BJ (cell line): ENCODE results near the gene MPIG6B. TPM values are rescaled to one million over a fixed set of nuclear protein-coding genes. Genes with fewer than 3 reads are reported as not detected.

Experiments used
- CTCF ChIA-PET: fragments of 350-600 bp; formaldehyde crosslinking; extraction: SDS; loops from one replicate; lab custom pipeline; 2021; ENCODE audit warnings: antibody characterized with exemption, inconsistent platforms; lab: Yijun Ruan, JAX
- POLR2A ChIA-PET: fragments of 300-600 bp; sonication (Branson Sonifier 250); formaldehyde crosslinking; extraction: SDS; loops from one replicate; lab custom pipeline; 2021; ENCODE audit warnings: antibody characterized with exemption; lab: Charles Lee
- DNase-seq: peaks from one replicate; pipeline ENCODE4 v3.0.0-alpha.2; 2011; ENCODE audit warnings: low read depth
- H3K27me3 ChIP-seq: 2 replicates; pipeline ENCODE4 v1.6.0; 2011; ENCODE audit warnings: low read length; ENCODE audit not compliant: control insufficient read depth, insufficient read depth
- H3K36me3 ChIP-seq: 2 replicates; pipeline ENCODE4 v1.5.1; 2011; ENCODE audit warnings: low read length; ENCODE audit not compliant: control insufficient read depth, insufficient read depth
- H3K4me3 ChIP-seq: 2 replicates; pipeline ENCODE4 v1.5.1; 2011; ENCODE audit warnings: low read depth, mild to moderate bottlenecking, control low read depth, low read length
- polyA plus RNA-seq: library from polyadenylated mRNA; depleted of rRNA; stranded (reverse); fragments of >200 nt; gene quantifications from 2 replicates; pipeline ENCODE4 v1.2.3, GENCODE V29; 2011
- TF ChIP-seq, protein P1 (sequence below): IDR thresholded peaks from 2 replicates; pipeline ENCODE4 v1.5.1; 2011; ENCODE audit warnings: low read depth, mild to moderate bottlenecking, control low read depth, inconsistent platforms, low read length, moderate library complexity; ENCODE audit not compliant: insufficient read depth

Gene MPIG6B
- polyA plus RNA-seq, 1 experiment: not detected

DNA sequence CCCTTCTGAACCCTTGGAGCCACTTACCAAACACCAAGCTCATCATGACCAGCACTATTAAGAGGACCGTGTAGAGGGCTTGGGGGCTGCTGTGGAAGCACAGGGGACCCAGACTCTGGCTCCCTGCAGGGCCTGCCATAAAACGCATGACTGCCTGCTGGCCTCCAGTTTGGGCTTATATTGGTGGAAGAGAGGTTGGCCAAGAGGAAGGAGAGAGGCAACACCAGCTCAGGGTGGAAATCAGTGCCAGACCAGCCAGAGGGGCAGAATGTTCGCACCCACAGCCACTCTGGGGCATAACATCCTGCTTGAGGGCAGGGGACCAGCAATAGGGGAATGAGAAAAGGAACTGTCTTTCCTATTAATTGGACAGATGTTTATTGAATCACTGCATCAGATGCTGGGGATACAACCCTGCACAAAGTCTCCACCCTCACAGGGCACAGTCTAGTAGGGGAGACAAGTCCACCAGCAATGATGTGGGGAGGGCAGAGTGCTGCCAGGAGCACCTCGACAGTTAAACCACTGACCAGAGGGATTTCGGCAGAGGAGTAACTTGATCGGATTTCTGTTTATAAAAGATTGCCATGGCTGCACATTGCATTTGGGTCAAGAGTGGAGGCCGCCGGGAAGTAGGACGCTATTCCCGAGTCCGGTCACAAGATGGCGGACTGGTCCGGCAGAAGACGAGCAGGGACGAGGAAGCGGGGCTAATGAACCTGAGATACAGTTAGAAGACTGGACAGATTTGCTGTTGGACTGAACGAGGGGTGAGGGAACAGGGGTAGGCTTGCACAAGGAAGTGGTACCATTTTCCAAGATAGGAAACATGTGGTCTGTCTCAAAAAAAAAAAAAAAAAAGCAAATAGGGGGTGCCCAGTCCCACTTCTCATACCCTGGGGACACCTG lies 42.7 kb upstream of the MPIG6B start, which contains the start of gene LY6G5C:
TSS of gene LY6G5C (minus strand) at position 842 of the 909 bp plus-strand sequence. CDS start at position 148, 694 bp downstream.
- H3K36me3 ChIP-seq: peaks cover 2% of the 10 kb centered on the region; the same call in 1 of the 2 replicates
- TF ChIP-seq, protein P1, sequence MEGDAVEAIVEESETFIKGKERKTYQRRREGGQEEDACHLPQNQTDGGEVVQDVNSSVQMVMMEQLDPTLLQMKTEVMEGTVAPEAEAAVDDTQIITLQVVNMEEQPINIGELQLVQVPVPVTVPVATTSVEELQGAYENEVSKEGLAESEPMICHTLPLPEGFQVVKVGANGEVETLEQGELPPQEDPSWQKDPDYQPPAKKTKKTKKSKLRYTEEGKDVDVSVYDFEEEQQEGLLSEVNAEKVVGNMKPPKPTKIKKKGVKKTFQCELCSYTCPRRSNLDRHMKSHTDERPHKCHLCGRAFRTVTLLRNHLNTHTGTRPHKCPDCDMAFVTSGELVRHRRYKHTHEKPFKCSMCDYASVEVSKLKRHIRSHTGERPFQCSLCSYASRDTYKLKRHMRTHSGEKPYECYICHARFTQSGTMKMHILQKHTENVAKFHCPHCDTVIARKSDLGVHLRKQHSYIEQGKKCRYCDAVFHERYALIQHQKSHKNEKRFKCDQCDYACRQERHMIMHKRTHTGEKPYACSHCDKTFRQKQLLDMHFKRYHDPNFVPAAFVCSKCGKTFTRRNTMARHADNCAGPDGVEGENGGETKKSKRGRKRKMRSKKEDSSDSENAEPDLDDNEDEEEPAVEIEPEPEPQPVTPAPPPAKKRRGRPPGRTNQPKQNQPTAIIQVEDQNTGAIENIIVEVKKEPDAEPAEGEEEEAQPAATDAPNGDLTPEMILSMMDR: peak; percentile 75
- peak within 1 kb of the TSS; percentile 39 for H3K4me3 ChIP-seq
- ChIA-PET POLR2A (interaction anchor here (0.6 kb wide), 1 partner anchor 161 kb away, joined by 3 read pairs; no protein-coding TSS in a partner anchor), CTCF (interaction anchor here (0.6 to 3.2 kb wide), 18 partner anchors 9 to 605 kb away, joined by 3 to 15 read pairs (median 4); partner anchors contain the start of genes ABHD16A, CLIC1 and LSM2)
- peak; percentile 67 for DNase-seq
- no peaks in the 10 kb centered on the region for H3K27me3 ChIP-seq

DNA sequence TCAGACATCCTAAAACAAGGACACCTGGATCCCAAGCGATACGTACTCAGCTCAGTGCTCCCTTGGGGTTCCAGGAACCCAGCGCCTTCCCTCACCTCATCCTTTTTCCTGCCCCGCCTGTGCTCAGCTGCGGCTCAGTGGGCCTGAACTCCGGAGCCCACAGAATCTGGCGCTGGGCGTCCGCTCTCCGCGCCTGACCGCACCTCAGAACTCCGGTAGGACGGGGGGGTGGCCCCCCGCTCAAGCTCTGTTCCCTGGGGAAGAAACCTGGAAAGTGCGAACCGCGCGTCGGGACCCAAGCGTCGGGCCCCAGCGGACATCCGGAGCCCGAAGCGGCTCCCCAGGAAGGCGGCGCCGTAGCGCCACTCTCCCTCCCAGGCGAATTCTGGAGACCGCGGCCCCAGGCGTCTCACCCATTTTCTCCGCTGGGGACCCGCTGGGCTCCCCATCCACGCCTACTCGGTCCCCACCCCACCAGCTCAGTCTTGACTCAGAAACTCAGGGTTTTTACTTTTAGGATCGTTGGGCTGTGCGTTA lies 42.0 kb upstream of the MPIG6B start:
- CTCF ChIA-PET: interaction anchor here (0.7 to 3.2 kb wide), 15 partner anchors 10 to 271 kb away, joined by 3 to 15 read pairs (median 4); partner anchors contain the start of genes ABHD16A, CLIC1 and LSM2
- TF ChIP-seq, protein P1: peak; percentile 48
- POLR2A ChIA-PET: interaction anchor here (0.6 kb wide), 1 partner anchor 160 kb away, joined by 3 read pairs; no protein-coding TSS in a partner anchor

DNA sequence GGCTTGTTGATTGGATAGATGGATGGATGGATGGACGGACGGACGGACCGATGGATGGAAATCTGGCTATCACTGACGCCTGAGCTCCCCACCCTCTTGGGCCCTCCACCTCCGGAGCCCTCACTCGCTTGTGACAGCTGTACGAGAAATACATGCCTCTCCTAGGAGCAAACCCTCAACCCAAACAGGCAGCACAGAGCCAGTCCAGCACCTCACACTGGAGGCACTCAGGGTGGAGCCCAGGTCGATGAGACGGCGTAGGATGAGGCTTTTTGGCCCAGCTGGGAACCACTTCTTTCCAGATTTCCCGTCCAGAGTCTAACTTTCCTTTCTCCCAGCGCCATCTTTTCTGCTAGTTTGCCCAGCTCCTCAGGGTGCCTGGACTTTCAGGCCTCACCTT lies 39.6 kb upstream of the MPIG6B start:
- CTCF ChIA-PET: interaction anchor here (0.7 to 3.1 kb wide), 2 partner anchors 54 to 146 kb away, joined by 3 to 11 read pairs; no protein-coding TSS in a partner anchor

More for the DNA sequence above, 42.0 kb upstream of the MPIG6B start:
- Histone ChIP-seq H3K27me3 (no peaks in the 10 kb centered on the region), H3K4me3 (peak overlapping the region; percentile 39), H3K36me3 (peaks cover 6% of the 10 kb centered on the region)
- no peak for DNase-seq

DNA sequence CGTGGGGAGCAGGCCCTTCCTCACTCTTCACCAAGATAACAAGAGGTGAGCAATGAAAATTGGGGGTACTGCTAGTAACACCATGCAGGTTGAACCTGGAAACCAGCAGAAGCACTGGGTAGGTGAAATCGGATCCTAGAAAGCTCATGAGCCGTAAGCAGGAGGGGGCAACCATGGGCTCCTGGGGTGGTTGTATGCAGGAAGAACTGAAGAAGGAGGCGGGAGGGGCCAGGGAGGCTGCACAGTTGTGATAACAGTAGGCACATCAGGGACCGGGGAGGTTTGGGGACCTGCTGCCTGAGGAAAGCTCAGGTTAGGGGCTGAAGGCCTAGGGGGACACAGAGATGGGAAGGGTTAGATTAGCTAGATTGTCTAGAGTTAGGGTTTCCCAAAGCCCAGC lies 36.7 kb upstream of the MPIG6B start:
- Histone ChIP-seq H3K36me3 (peaks cover 34% of the 10 kb centered on the region), H3K27me3 (no peaks in the 10 kb centered on the region), H3K4me3 (no peak overlapping the region)
- DNase-seq: no peak
- ChIA-PET CTCF (interaction anchor here (1.1 kb wide), 1 partner anchor 83 kb away, joined by 3 read pairs; no protein-coding TSS in a partner anchor), POLR2A (no interaction called here)
- TF ChIP-seq, protein P1: no peak

More for the DNA sequence above, 39.6 kb upstream of the MPIG6B start:
- TF ChIP-seq, protein P1: no peak
- no peaks in the 10 kb centered on the region for H3K27me3 ChIP-seq
- POLR2A ChIA-PET: no interaction called here
- H3K4me3 ChIP-seq: no peak overlapping the region
- peaks cover 18% of the 10 kb centered on the region for H3K36me3 ChIP-seq
- DNase-seq: no peak
